ENCODE results near the gene MGP. TPM values are rescaled to one million over a fixed set of nuclear protein-coding genes. Genes with fewer than 3 reads are reported as not detected.

MGP gene
- total and polyA plus RNA-seq, 2 of the 13 experiments (the other 11 are each of a cell fraction or from before 2014, with no cell fraction given), result not detected

GRCh38 chr12:14844401-14844800, 41.3 kb downstream of the MGP start:
- H3K4me2 ChIP-seq (ENCODE audit: low read depth, low read length), result no peak overlapping the region
- no peak for DNase-seq (ENCODE audit: low spot score)
- H2AFZ ChIP-seq (ENCODE audit: low read length), result no peak overlapping the region
- H4K20me1 ChIP-seq (ENCODE audit: insufficient read depth, low read length), result no peaks in the 10 kb centered on the region
- BruUV-seq (replicated peaks), result no TSS peak
- no peaks in the 10 kb centered on the region; a peak in 1 of 5 replicates for H3K27me3 ChIP-seq (ENCODE audit: control insufficient read depth in 1 of 2, insufficient read depth in 2 of 2, low read length in 2 of 2)
- TF ChIP-seq MYC (CRISPR knock-in tag; IDR thresholded peaks at IDR 0.05; ENCODE audit: borderline replicate concordance) (no peak), EEA1 (CRISPR knock-in tag; IDR thresholded peaks at IDR 0.05; ENCODE audit: borderline replicate concordance) (no peak), KDM5B (CRISPR knock-in tag; IDR thresholded peaks at IDR 0.05; ENCODE audit: borderline replicate concordance) (no peak), MAFF (IDR thresholded peaks at IDR 0.05; ENCODE audit: low read depth, low read length) (no peak), ZNF605 (CRISPR knock-in tag; IDR thresholded peaks at IDR 0.05) (no peak)
- TF ChIP-seq, protein P1, sequence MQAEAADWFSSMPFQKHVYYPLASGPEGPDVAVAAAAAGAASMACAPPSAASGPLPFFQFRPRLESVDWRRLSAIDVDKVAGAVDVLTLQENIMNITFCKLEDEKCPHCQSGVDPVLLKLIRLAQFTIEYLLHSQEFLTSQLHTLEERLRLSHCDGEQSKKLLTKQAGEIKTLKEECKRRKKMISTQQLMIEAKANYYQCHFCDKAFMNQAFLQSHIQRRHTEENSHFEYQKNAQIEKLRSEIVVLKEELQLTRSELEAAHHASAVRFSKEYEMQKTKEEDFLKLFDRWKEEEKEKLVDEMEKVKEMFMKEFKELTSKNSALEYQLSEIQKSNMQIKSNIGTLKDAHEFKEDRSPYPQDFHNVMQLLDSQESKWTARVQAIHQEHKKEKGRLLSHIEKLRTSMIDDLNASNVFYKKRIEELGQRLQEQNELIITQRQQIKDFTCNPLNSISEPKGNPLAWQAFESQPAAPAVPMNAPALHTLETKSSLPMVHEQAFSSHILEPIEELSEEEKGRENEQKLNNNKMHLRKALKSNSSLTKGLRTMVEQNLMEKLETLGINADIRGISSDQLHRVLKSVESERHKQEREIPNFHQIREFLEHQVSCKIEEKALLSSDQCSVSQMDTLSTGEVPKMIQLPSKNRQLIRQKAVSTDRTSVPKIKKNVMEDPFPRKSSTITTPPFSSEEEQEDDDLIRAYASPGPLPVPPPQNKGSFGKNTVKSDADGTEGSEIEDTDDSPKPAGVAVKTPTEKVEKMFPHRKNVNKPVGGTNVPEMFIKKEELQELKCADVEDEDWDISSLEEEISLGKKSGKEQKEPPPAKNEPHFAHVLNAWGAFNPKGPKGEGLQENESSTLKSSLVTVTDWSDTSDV (CRISPR knock-in tag; IDR thresholded peaks at IDR 0.05), result no peak
- CTCF ChIA-PET (ENCODE audit: low intra/inter-chr PET ratio, low total read pairs), result interaction anchor here (2.2 to 2.4 kb wide), 2 partner anchors 33 to 151 kb away, joined by 6 to 21 read pairs; no protein-coding TSS in a partner anchor
- H3K9ac ChIP-seq (ENCODE audit: insufficient read depth, low read depth, low read length), result no peak overlapping the region
- H3K4me3 ChIP-seq (replicated peaks in 1 of 3; ENCODE audit: insufficient read depth in 1 of 3, low read depth in 2 of 3, low read length in 3 of 3), result no peak overlapping the region
- H3K4me1 ChIP-seq (ENCODE audit: insufficient read depth, low read length), result peaks cover 53% of the 10 kb centered on the region
- no peak for FAIRE-seq
- peaks cover 22% of the 10 kb centered on the region for H3K79me2 ChIP-seq (ENCODE audit: insufficient read depth, low read length)
- no peak overlapping the region for H3K27ac ChIP-seq (ENCODE audit: extremely low read length, insufficient read depth, low read length)
- intact Hi-C loops (cut with micrococcal nuclease; ENCODE audit: unreplicated experiment) (loop anchor here (2.0 kb wide), 2 partner anchors 48 to 122 kb away; no protein-coding TSS in a partner anchor), in situ Hi-C loops (cut with HindIII; ENCODE audit: extremely low pct_ligation_motif_present, low pct_unique_long_range_greater_than_20kb) (loop anchor here (5.0 kb wide), 1 partner anchor 153 kb away; no protein-coding TSS in a partner anchor)
- H3K36me3 ChIP-seq (replicated peaks in 1 of 2; ENCODE audit: control insufficient read depth in 1 of 2, insufficient read depth in 2 of 2, low read length in 2 of 2), result peaks cover 0 to 11% of the 10 kb centered on the region in 2 experiments; a peak in 2 of 5 replicates
- POLR2A ChIA-PET, result interaction anchor here (1.9 kb wide), 1 partner anchor 74 kb away, joined by 12 read pairs; a partner anchor contains a TSS
- no peak for ATAC-seq
- H3K9me3 ChIP-seq (ENCODE audit: low read length), result no peaks in the 10 kb centered on the region
